Endothelial cell (in vitro differentiated cells): ENCODE data around the gene TMTC1. TPM values are rescaled to one million over a fixed set of nuclear protein-coding genes. Genes with fewer than 3 reads are reported as not detected.

ENCODE experiments used
- DNase-seq: peaks from one replicate; pipeline ENCODE4 v3.0.0; 2021; ENCODE audit warnings: low spot score
- H3K27ac Mint-ChIP-seq: one replicate; pipeline ENCODE4 v1.8.0; 2021; ENCODE audit warnings: mixed read lengths, inconsistent platforms; ENCODE audit not compliant: unreplicated experiment
- H3K27me3 Mint-ChIP-seq: one replicate; pipeline ENCODE4 v1.8.0; 2021; ENCODE audit warnings: mild to moderate bottlenecking, moderate library complexity, mixed read lengths, inconsistent platforms; ENCODE audit not compliant: unreplicated experiment
- H3K36me3 Mint-ChIP-seq: one replicate; pipeline ENCODE4 v1.8.0; 2021; ENCODE audit warnings: mild to moderate bottlenecking, low read depth, mixed read lengths, inconsistent platforms; ENCODE audit not compliant: unreplicated experiment
- H3K4me1 Mint-ChIP-seq: one replicate; pipeline ENCODE4 v1.8.0; 2021; ENCODE audit warnings: mild to moderate bottlenecking, mixed read lengths, inconsistent platforms; ENCODE audit not compliant: unreplicated experiment
- H3K4me3 Mint-ChIP-seq: one replicate; pipeline ENCODE4 v1.8.0; 2021; ENCODE audit warnings: mild to moderate bottlenecking, mixed read lengths, inconsistent platforms; ENCODE audit not compliant: unreplicated experiment
- H3K9me3 Mint-ChIP-seq: one replicate; pipeline ENCODE4 v1.8.0; 2021; ENCODE audit warnings: mixed read lengths, inconsistent platforms; ENCODE audit not compliant: unreplicated experiment
- total RNA-seq: library from RNA; stranded (reverse); fragmentation: NEBNext Ultra II Directional; extraction: Animal tissue kit (Norgen Biotek cat#: 25700); gene quantifications from one replicate; pipeline ENCODE4 v1.2.1, GENCODE V29; 2021; ENCODE audit not compliant: unreplicated experiment
- TF ChIP-seq, protein P1 (sequence below): fragments of 200-600 bp; sonication (generic); IDR thresholded peaks from one replicate; pipeline ENCODE4 v1.5.0; 2021; ENCODE audit warnings: antibody characterized with exemption; ENCODE audit not compliant: unreplicated experiment

TMTC1 gene
- total RNA-seq, 1 donor from 2014 or later = 0.95 TPM

DNA sequence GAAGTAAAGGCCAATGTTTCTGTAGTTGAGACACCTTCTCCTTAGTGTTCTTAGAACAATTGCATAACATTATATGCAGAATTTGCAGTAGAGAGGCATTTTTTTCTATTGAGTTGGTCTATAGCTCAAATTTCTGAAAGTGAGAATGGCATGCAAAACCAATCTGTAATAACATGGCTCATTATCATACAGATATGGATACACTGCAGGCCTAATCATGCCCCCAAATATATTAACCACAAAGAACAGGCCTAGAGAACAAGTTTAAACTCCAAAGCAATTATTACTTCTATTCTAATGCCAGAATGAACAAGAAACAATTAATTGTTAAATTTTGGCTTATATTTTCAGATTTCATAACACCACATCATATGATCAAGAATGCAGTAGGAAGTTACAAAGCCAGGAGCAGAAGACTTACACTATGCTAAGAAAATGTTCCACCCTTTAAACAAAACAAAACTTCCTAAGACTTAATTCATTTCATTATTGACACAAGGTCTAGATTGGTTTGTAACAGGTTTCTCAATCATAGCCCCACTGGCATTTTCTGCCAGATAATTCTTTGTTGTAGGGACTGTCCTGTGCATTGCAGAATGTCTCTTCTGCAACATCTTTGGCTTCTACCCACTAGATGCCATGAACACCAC lies 26.9 kb downstream of the TMTC1 start:
- TF ChIP-seq, protein P1, sequence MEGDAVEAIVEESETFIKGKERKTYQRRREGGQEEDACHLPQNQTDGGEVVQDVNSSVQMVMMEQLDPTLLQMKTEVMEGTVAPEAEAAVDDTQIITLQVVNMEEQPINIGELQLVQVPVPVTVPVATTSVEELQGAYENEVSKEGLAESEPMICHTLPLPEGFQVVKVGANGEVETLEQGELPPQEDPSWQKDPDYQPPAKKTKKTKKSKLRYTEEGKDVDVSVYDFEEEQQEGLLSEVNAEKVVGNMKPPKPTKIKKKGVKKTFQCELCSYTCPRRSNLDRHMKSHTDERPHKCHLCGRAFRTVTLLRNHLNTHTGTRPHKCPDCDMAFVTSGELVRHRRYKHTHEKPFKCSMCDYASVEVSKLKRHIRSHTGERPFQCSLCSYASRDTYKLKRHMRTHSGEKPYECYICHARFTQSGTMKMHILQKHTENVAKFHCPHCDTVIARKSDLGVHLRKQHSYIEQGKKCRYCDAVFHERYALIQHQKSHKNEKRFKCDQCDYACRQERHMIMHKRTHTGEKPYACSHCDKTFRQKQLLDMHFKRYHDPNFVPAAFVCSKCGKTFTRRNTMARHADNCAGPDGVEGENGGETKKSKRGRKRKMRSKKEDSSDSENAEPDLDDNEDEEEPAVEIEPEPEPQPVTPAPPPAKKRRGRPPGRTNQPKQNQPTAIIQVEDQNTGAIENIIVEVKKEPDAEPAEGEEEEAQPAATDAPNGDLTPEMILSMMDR = no peak
- Mint-ChIP-seq H3K9me3 (no peaks in the 10 kb centered on the region), H3K27me3 (no peaks in the 10 kb centered on the region), H3K4me1 (peaks cover 4% of the 10 kb centered on the region), H3K36me3 (no peaks in the 10 kb centered on the region), H3K27ac (no peak overlapping the region), H3K4me3 (no peak overlapping the region)
- no peak for DNase-seq

DNA sequence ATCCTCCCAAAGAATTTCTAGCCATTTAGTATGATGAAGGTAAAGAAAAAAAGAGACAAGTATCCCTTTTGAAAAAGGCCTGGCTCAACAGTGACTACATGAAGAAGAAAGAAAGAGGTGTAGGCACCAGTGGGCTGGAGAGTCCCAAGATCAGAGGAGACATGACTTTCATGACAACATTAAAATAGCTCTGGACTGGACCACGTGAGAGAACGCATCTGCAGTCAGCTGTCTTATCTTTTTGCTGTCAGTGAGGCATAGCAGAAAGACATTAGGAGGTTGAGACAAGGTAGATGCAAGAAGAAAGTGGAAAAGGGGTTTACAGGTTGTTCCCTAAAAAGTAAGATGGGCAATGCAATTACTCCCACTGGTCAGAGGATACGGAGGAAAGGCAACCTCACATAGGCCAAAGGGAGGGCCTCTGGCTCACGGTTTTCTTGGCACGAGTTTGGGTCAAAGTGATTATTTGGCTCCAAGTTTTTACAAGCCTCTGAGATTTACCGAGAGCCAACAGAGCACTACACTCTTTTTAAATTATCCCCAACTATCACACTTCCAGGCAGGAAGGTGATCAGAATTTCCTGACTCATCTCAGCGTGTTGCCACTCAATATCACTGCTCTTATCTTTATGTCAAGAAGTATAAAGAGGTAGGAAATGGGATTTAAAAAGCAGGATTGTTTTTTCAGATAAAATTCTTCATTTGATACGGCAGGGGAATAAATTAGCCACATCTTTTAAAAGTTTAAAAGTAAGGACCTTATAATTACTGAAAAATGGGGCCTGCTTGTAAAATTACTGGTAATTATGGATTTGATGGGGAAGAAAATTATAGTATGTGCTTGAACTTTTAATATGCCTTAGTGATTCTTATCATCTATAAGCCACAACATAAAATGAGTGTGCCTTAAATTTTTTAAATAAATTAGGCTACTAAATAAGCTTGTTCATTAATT lies 29.2 kb downstream of the TMTC1 start:
- Mint-ChIP-seq H3K27me3 (no peaks in the 10 kb centered on the region), H3K36me3 (no peaks in the 10 kb centered on the region), H3K4me1 (peaks cover 6% of the 10 kb centered on the region), H3K27ac (no peak overlapping the region), H3K4me3 (no peak overlapping the region), H3K9me3 (no peaks in the 10 kb centered on the region)
- TF ChIP-seq, protein P1 = no peak
- DNase-seq = no peak

DNA sequence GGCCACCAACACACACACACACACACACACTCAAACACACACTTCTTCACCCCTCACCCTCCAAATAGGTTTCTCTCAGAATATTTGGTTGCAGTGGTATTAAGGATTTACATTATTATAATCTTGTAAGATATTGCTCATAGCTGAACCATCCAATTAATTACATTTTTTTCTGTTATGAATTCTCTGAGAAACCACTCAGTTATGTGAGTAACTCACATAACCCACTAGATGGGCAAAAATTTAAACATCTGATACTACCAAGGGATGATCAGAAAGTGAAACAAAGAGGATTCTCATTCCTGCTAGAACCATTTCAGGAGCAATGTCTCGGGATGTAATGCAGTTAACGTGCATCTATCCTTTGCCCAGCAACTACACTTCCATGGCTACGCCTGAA lies 31.6 kb downstream of the TMTC1 start:
- no peak for DNase-seq
- Mint-ChIP-seq H3K27ac (no peak overlapping the region), H3K4me1 (peaks cover 6% of the 10 kb centered on the region), H3K9me3 (no peaks in the 10 kb centered on the region), H3K36me3 (no peaks in the 10 kb centered on the region), H3K27me3 (no peaks in the 10 kb centered on the region), H3K4me3 (no peak overlapping the region)
- TF ChIP-seq, protein P1 = no peak

DNA sequence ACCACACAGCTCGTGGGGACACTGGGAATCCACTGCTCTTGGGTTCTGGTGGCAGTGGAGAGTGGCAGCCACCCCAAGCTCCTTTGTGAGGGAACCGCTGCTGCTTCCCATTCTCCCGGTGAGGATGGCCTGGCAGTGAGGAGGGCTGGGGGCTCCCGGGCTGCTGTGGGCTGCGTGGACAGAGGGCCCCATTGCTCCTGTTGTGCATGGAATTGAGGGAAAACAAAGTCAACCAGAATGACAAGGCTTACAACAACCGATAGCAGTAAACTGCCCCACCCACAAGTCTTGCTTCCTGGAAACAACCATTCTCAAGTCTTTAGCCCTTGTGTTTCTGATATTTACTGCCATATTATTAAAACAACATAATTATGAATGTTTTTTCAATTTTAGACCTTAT lies 32.1 kb downstream of the TMTC1 start:
- Mint-ChIP-seq H3K27me3 (no peaks in the 10 kb centered on the region), H3K9me3 (no peaks in the 10 kb centered on the region), H3K4me1 (peaks cover 6% of the 10 kb centered on the region), H3K27ac (no peak overlapping the region), H3K4me3 (no peak overlapping the region), H3K36me3 (no peaks in the 10 kb centered on the region)
- TF ChIP-seq, protein P1 = no peak
- no peak for DNase-seq

DNA sequence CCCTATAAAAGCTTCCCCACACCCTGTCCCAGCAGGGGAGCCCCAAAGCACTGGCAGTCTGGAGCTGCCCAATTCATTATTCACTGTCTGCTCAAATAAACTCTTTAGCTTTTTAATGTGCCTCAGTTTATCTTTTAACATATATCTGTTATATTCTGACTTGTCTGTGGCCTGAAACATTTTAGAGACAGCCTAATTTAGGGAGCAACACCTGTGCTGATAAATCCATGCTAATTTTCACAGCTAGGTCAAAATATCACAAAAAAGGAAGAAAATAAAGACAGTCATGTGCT lies 32.9 kb downstream of the TMTC1 start:
- Mint-ChIP-seq H3K27me3 (no peaks in the 10 kb centered on the region), H3K4me3 (no peak overlapping the region), H3K4me1 (peaks cover 6% of the 10 kb centered on the region), H3K27ac (no peak overlapping the region), H3K9me3 (no peaks in the 10 kb centered on the region), H3K36me3 (no peaks in the 10 kb centered on the region)
- TF ChIP-seq, protein P1 = no peak
- no peak for DNase-seq
